Measurements from ENCODE around the gene CDC37L1. TPM values are rescaled to one million over a fixed set of nuclear protein-coding genes. Genes with fewer than 3 reads are reported as not detected.
A peak's percentile ranks its signal among the peaks of the same experiment; 100 is the strongest.

The CDC37L1 gene
- polyA plus RNA-seq, 1 of the 3 experiments (the other 2 are of a cell fraction), result 6.5 TPM

DNA sequence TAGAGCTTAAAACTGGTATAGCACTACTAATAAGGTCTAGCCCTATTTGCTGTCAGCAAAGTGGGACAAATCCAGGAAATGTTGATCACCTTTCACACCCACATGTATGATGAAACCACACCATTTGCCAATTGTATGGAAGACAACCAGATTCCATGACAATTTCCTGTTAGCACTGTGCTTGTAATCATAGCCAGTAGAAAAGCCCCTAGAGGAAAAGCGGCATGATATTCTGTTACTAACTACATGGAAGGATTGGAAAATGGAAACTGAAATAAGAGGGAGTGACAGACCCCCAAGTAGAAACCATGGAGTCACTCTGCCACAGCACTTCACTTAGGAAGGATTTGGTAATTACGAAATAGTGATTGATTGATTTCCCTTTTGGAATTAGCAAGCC is 14.0 kb upstream of the CDC37L1 start:
- Histone ChIP-seq H4K20me1 (ENCODE audit: insufficient read depth) (no peaks in the 10 kb centered on the region), H3K79me2 (ENCODE audit: insufficient read depth) (0 out of 2 replicates have a peak, but pooled peaks cover 9% of the 10 kb centered on the region), H2AFZ (ENCODE audit: low read depth) (no peak overlapping the region), H3K27ac (ENCODE audit: low read depth in 2 of 2, low read length in 1 of 2) (peak overlapping the region in 1 of 2 experiments; percentile 43; a peak in 2 of 4 replicates), H3K27me3 (ENCODE audit: insufficient read depth) (no peaks in the 10 kb centered on the region), H3K36me3 (replicated peaks in 1 of 2; ENCODE audit: control insufficient read depth in 1 of 2, insufficient read depth in 2 of 2, low read length in 1 of 2) (no peaks in the 10 kb centered on the region), H3K4me3 (ENCODE audit: low read depth in 2 of 2, low read length in 1 of 2) (no peak overlapping the region; a peak in 1 of 4 replicates), H3K4me2 (peak overlapping the region; percentile 90), H3K9ac (no peak overlapping the region), H3F3A (replicated peaks; ENCODE audit: insufficient read depth) (peaks cover 10% of the 10 kb centered on the region), H3K9me2 (no peaks in the 10 kb centered on the region), H3K9me3 (no peaks in the 10 kb centered on the region), H3K4me1 (ENCODE audit: control insufficient read depth in 1 of 2, insufficient read depth in 2 of 2, low read depth in 1 of 2, low read length in 1 of 2) (peaks cover 3 to 33% of the 10 kb centered on the region in 2 experiments; a peak in 3 of 4 replicates)
- no peak for TF ChIP-seq ELF1 (IDR thresholded peaks at IDR 0.05)
- no peak for TF ChIP-seq GABPA (IDR thresholded peaks at IDR 0.05; ENCODE audit: low read depth)
- TF ChIP-seq FOXJ3 (CRISPR knock-in tag; IDR thresholded peaks at IDR 0.05), result no peak
- TF ChIP-seq, protein P1, sequence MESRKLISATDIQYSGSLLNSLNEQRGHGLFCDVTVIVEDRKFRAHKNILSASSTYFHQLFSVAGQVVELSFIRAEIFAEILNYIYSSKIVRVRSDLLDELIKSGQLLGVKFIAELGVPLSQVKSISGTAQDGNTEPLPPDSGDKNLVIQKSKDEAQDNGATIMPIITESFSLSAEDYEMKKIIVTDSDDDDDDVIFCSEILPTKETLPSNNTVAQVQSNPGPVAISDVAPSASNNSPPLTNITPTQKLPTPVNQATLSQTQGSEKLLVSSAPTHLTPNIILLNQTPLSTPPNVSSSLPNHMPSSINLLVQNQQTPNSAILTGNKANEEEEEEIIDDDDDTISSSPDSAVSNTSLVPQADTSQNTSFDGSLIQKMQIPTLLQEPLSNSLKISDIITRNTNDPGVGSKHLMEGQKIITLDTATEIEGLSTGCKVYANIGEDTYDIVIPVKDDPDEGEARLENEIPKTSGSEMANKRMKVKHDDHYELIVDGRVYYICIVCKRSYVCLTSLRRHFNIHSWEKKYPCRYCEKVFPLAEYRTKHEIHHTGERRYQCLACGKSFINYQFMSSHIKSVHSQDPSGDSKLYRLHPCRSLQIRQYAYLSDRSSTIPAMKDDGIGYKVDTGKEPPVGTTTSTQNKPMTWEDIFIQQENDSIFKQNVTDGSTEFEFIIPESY (IDR thresholded peaks at IDR 0.05; ENCODE audit: borderline replicate concordance, low read depth), result no peak
- no peak for TF ChIP-seq MEF2A (IDR thresholded peaks at IDR 0.05; ENCODE audit: borderline replicate concordance, low read depth)
- no peak for TF ChIP-seq POLR2AphosphoS5 (IDR thresholded peaks at IDR 0.05; ENCODE audit: low read depth, low read length)
- TF ChIP-seq NRF1 (IDR thresholded peaks at IDR 0.05; ENCODE audit: low read depth, low read length), result no peak
- no peak for TF ChIP-seq FOSL2 (IDR thresholded peaks at IDR 0.05; ENCODE audit: borderline replicate concordance, low read depth)
- no peak for TF ChIP-seq RCOR1 (IDR thresholded peaks at IDR 0.05; ENCODE audit: low read length)
- no peak for TF ChIP-seq NFIC (IDR thresholded peaks at IDR 0.05; ENCODE audit: borderline replicate concordance)
- TF ChIP-seq YY1 (IDR thresholded peaks at IDR 0.05; ENCODE audit: low read depth), result no peak
- 88% methylated on average over 2 of the region's 2 CpGs for WGBS (ENCODE audit: low lambda C conversion rate)
- peak; percentile 37 for DNase-seq
- ChIA-PET CTCF (interaction anchor here (0.6 to 1.9 kb wide), 14 partner anchors 9 to 1880 kb away, joined by 3 to 10 read pairs (median 4); partner anchors contain the start of gene AK3), POLR2A (interaction anchor here (2.3 kb wide), 1 partner anchor 14 kb away, joined by 17 read pairs; the partner anchor contains the start of gene CDC37L1)

DNA sequence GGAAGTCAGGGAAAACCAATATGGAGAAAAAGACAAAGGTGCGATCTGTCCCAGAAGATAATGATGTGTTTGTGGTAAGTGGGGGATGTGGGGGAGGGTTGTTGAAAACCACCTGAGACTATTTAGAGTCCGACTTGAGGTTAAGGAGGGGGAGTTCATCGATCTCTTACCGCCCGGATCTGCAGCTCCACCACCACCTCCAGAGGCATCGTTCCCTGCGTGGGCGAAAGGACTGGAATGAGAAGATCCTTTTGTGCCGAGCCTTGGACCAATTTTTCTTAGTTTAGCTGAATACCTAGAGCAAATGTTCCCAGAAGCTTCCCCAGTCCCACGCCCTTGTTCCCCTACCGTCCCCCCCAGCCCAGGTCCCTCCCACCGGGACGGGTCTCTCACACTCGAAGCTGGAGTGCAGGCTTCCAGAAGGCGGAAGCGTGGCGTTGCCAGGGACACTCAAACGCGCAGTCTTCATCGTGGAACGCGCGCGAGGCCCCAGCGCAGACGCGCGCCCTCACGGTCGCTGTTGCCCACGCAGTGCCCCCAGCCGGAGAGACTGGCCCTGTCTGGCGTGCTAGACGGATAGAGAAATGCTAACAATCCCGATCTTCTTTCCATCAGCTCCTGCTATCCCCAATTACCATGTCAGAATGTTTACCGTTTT is 13.2 kb upstream of the CDC37L1 start, which contains the start of gene SPATA6L:
Gene SPATA6L (minus strand): TSS at position 439 of the 658 bp plus-strand sequence. CDS start 230 bp downstream, at position 209.
- H3K27ac ChIP-seq (ENCODE audit: low read depth in 2 of 2, low read length in 1 of 2), result peak within 1 kb of the TSS; percentile 10 to 81; a peak in 3 of 4 replicates
- peaks cover 8% of the 10 kb centered on the region for H3F3A ChIP-seq (replicated peaks; ENCODE audit: insufficient read depth)
- peaks cover under 1 to 33% of the 10 kb centered on the region in 2 experiments; a peak in 3 of 4 replicates for H3K4me1 ChIP-seq (ENCODE audit: control insufficient read depth in 1 of 2, insufficient read depth in 2 of 2, low read depth in 1 of 2, low read length in 1 of 2)
- H3K4me3 ChIP-seq (ENCODE audit: low read depth in 2 of 2, low read length in 1 of 2), result peak within 1 kb of the TSS; percentile 56 to 60
- H3K79me2 ChIP-seq (ENCODE audit: insufficient read depth), result 0 out of 2 replicates have a peak, but pooled peaks cover 9% of the 10 kb centered on the region
- H3K9me2 ChIP-seq, result no peaks in the 10 kb centered on the region
- peak; percentile 81 for DNase-seq
- peak within 1 kb of the TSS; percentile 43 for H3K9ac ChIP-seq
- POLR2A ChIA-PET, result interaction anchor here (0.8 to 2.3 kb wide), 3 partner anchors 9 to 74 kb away, joined by 5 to 17 read pairs (median 8); partner anchors contain the start of genes AK3 and CDC37L1
- CTCF ChIA-PET, result interaction anchor here (0.7 to 1.9 kb wide), 14 partner anchors 8 to 128 kb away, joined by 3 to 10 read pairs (median 4); partner anchors contain the start of gene AK3
- peak within 1 kb of the TSS; percentile 90 for H3K4me2 ChIP-seq
- no peaks in the 10 kb centered on the region for H4K20me1 ChIP-seq (ENCODE audit: insufficient read depth)
- H3K27me3 ChIP-seq (ENCODE audit: insufficient read depth), result no peaks in the 10 kb centered on the region
- H2AFZ ChIP-seq (ENCODE audit: low read depth), result peak within 1 kb of the TSS; percentile 84
- WGBS (ENCODE audit: low lambda C conversion rate), result 6% methylated on average over 15 of the region's 36 CpGs
- no peaks in the 10 kb centered on the region for H3K36me3 ChIP-seq (replicated peaks in 1 of 2; ENCODE audit: control insufficient read depth in 1 of 2, insufficient read depth in 2 of 2, low read length in 1 of 2)
- H3K9me3 ChIP-seq, result no peaks in the 10 kb centered on the region
- TF ChIP-seq, protein P2, sequence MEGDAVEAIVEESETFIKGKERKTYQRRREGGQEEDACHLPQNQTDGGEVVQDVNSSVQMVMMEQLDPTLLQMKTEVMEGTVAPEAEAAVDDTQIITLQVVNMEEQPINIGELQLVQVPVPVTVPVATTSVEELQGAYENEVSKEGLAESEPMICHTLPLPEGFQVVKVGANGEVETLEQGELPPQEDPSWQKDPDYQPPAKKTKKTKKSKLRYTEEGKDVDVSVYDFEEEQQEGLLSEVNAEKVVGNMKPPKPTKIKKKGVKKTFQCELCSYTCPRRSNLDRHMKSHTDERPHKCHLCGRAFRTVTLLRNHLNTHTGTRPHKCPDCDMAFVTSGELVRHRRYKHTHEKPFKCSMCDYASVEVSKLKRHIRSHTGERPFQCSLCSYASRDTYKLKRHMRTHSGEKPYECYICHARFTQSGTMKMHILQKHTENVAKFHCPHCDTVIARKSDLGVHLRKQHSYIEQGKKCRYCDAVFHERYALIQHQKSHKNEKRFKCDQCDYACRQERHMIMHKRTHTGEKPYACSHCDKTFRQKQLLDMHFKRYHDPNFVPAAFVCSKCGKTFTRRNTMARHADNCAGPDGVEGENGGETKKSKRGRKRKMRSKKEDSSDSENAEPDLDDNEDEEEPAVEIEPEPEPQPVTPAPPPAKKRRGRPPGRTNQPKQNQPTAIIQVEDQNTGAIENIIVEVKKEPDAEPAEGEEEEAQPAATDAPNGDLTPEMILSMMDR (IDR thresholded peaks at IDR 0.05), result peak; percentile 28; the same call in 1 of the 2 replicates
- TF ChIP-seq, protein P3, sequence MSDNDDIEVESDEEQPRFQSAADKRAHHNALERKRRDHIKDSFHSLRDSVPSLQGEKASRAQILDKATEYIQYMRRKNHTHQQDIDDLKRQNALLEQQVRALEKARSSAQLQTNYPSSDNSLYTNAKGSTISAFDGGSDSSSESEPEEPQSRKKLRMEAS (IDR thresholded peaks at IDR 0.05; ENCODE audit: low read depth), result peak; percentile 84
- no peak for TF ChIP-seq TEAD4 (IDR thresholded peaks at IDR 0.05; ENCODE audit: borderline replicate concordance, insufficient read depth)
- peak; percentile 88; the same call in 1 of the 2 replicates for TF ChIP-seq MXI1 (IDR thresholded peaks at IDR 0.05; ENCODE audit: low read depth, low read length)
- 0 out of 2 replicates have a peak, but pooled peaks have one; percentile 16 for TF ChIP-seq SIN3A (IDR thresholded peaks at IDR 0.05; ENCODE audit: borderline replicate concordance, low read depth, low read length)
- peak; percentile 8; the same call in 1 of the 2 replicates for TF ChIP-seq GATA2 (CRISPR knock-in tag; IDR thresholded peaks at IDR 0.05)
- peak; percentile 29; the same call in 1 of the 2 replicates for TF ChIP-seq POLR2AphosphoS5 (IDR thresholded peaks at IDR 0.05; ENCODE audit: low read depth, low read length)
- TF ChIP-seq CHD2 (IDR thresholded peaks at IDR 0.05; ENCODE audit: low read length, partially characterized antibody), result peak; percentile 57
- no peak for TF ChIP-seq RAD21 (IDR thresholded peaks at IDR 0.05; ENCODE audit: low read length)
- peak; percentile 36; the same call in 1 of the 2 replicates for TF ChIP-seq NRF1 (IDR thresholded peaks at IDR 0.05; ENCODE audit: low read depth, low read length)
